ENCODE data around the gene PDE9A.

The PDE9A gene

GRCh38 chr21:42659416-42660117 is 6.1 kb downstream of the PDE9A start:
- no peak for TF ChIP-seq SPI1 (IDR thresholded peaks at IDR 0.05; ENCODE audit: borderline replicate concordance, low read depth)
- no peak for TF ChIP-seq GABPA (IDR thresholded peaks at IDR 0.05; ENCODE audit: low read depth)
- TF ChIP-seq, protein P1, sequence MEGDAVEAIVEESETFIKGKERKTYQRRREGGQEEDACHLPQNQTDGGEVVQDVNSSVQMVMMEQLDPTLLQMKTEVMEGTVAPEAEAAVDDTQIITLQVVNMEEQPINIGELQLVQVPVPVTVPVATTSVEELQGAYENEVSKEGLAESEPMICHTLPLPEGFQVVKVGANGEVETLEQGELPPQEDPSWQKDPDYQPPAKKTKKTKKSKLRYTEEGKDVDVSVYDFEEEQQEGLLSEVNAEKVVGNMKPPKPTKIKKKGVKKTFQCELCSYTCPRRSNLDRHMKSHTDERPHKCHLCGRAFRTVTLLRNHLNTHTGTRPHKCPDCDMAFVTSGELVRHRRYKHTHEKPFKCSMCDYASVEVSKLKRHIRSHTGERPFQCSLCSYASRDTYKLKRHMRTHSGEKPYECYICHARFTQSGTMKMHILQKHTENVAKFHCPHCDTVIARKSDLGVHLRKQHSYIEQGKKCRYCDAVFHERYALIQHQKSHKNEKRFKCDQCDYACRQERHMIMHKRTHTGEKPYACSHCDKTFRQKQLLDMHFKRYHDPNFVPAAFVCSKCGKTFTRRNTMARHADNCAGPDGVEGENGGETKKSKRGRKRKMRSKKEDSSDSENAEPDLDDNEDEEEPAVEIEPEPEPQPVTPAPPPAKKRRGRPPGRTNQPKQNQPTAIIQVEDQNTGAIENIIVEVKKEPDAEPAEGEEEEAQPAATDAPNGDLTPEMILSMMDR (IDR thresholded peaks at IDR 0.05; ENCODE audit: insufficient read depth, low read length): no peak
- no peak for TF ChIP-seq POLR2AphosphoS5 (IDR thresholded peaks at IDR 0.05; ENCODE audit: low read depth)
- no peak for TF ChIP-seq REST (IDR thresholded peaks at IDR 0.05; ENCODE audit: insufficient replicate concordance, low read depth)
- Histone ChIP-seq H3K27me3 (ENCODE audit: insufficient read depth, poor library complexity, severe bottlenecking) (peaks cover 19% of the 10 kb centered on the region), H3K4me3 (replicated peaks; ENCODE audit: insufficient read depth, low read length) (no peak overlapping the region), H3K27ac (replicated peaks) (no peak overlapping the region)
- no peak for DNase-seq (ENCODE audit: low read depth in 1 of 2, low spot score in 1 of 2)

DNA sequence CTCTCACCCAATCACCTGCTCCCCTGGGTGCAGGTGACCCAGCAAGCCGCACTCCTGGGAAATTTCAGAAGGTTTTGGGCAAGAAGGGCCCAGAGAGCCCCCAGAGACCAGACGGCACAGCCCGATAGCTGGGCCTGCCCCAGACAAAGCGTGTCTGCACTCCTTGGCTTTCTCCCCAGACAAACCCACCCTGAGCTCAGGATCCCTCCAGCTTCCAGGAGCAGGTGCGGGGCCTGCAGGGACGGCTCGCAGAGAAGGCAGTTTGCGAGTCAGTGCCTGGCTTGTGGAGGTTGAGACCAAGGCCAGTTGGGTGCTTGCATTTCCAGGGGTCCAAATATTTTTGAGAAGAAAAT is 6.7 kb downstream of the PDE9A start:
- Histone ChIP-seq H3K4me3 (replicated peaks; ENCODE audit: insufficient read depth, low read length) (no peak overlapping the region), H3K27ac (replicated peaks) (no peak overlapping the region), H3K27me3 (ENCODE audit: insufficient read depth, poor library complexity, severe bottlenecking) (peaks cover 13% of the 10 kb centered on the region)

More for the DNA sequence above, 6.7 kb downstream of the PDE9A start:
- no peak for DNase-seq (ENCODE audit: low read depth in 1 of 2, low spot score in 1 of 2)
- TF ChIP-seq GABPA (IDR thresholded peaks at IDR 0.05; ENCODE audit: low read depth): no peak
- TF ChIP-seq, protein P1 (IDR thresholded peaks at IDR 0.05; ENCODE audit: insufficient read depth, low read length): no peak
- no peak for TF ChIP-seq SPI1 (IDR thresholded peaks at IDR 0.05; ENCODE audit: borderline replicate concordance, low read depth)
- TF ChIP-seq POLR2AphosphoS5 (IDR thresholded peaks at IDR 0.05; ENCODE audit: low read depth): no peak
- no peak for TF ChIP-seq REST (IDR thresholded peaks at IDR 0.05; ENCODE audit: insufficient replicate concordance, low read depth)
